HAP-1 (cell line): ENCODE measurements around the gene MYO10.

Experiments
- DNase-seq, 2 experiments: peaks; one replicate each; pipeline ENCODE4 v3.0.0-alpha.2; 2016 to 2020; ENCODE audit warnings: low spot score in 2 of 2
- H3K27me3 ChIP-seq: fragments of 250-450 bp; sonication (Bioruptor Pico); 2 replicates; pipeline ENCODE4 v1.5.1; 2020; ENCODE audit warnings: low read depth, mild to moderate bottlenecking, moderate library complexity
- H3K36me3 ChIP-seq: fragments of 250-450 bp; sonication (Bioruptor Pico); replicated peaks from 2 replicates; pipeline ENCODE4 v1.5.1; 2020; ENCODE audit warnings: mild to moderate bottlenecking
- H3K4me1 ChIP-seq: fragments of 250-450 bp; sonication (Bioruptor Pico); 2 replicates; pipeline ENCODE4 v1.5.1; 2020; ENCODE audit warnings: mild to moderate bottlenecking
- H3K4me3 ChIP-seq: fragments of 250-450 bp; sonication (Bioruptor Pico); 2 replicates; pipeline ENCODE4 v1.5.1; 2020; ENCODE audit warnings: mild to moderate bottlenecking, moderate library complexity
- H3K9me3 ChIP-seq: fragments of 250-450 bp; sonication (Bioruptor Pico); 2 replicates; pipeline ENCODE4 v1.5.1; 2020; ENCODE audit warnings: mild to moderate bottlenecking, moderate library complexity
- in situ Hi-C: fragments of 300-500 bp; cut with MboI; formaldehyde crosslinking; loops from 3 replicates; pipeline ENCODE4 v1.14.3; 2020; ENCODE audit warnings: low sequenced_read_pairs, inconsistent platforms, mixed read lengths

Gene MYO10

GRCh38 chr5:16934123-16934522, 2.0 kb downstream of the MYO10 start:
- H3K36me3 ChIP-seq, result no peaks in the 10 kb centered on the region
- in situ Hi-C loops, result loop anchor here (5.0 kb wide), 2 partner anchors 198 to 253 kb away; no protein-coding TSS in a partner anchor
- peak overlapping the region; percentile 87 for H3K4me3 ChIP-seq
- H3K4me1 ChIP-seq, result peaks cover 34% of the 10 kb centered on the region
- peak; percentile 78 to 91 for DNase-seq
- H3K27me3 ChIP-seq, result no peaks in the 10 kb centered on the region
- H3K9me3 ChIP-seq, result no peaks in the 10 kb centered on the region

GRCh38 chr5:16933337-16933736, 2.8 kb downstream of the MYO10 start:
- Histone ChIP-seq H3K27me3 (no peaks in the 10 kb centered on the region), H3K4me3 (peak overlapping the region; percentile 87), H3K4me1 (peaks cover 34% of the 10 kb centered on the region), H3K9me3 (no peaks in the 10 kb centered on the region), H3K36me3 (no peaks in the 10 kb centered on the region)
- DNase-seq, result no peak
- in situ Hi-C loops, result loop anchor here (5.0 kb wide), 2 partner anchors 199 to 254 kb away; no protein-coding TSS in a partner anchor

- in situ Hi-C loops, result loop anchor here (5.0 kb wide), 2 partner anchors 200 to 255 kb away; no protein-coding TSS in a partner anchor
- H3K4me3 ChIP-seq, result no peak overlapping the region
- peaks cover 32% of the 10 kb centered on the region for H3K4me1 ChIP-seq
- no peaks in the 10 kb centered on the region for H3K36me3 ChIP-seq
- DNase-seq, result no peak
- no peaks in the 10 kb centered on the region for H3K27me3 ChIP-seq
- no peaks in the 10 kb centered on the region for H3K9me3 ChIP-seq
These were observed 3.7 kb downstream of the MYO10 start for GRCh38 chr5:16932401-16932800.

- no peak for DNase-seq
- in situ Hi-C loops, result loop anchor here (5.0 kb wide), 2 partner anchors 201 to 256 kb away; no protein-coding TSS in a partner anchor
- no peaks in the 10 kb centered on the region for H3K27me3 ChIP-seq
- peaks cover 28% of the 10 kb centered on the region for H3K4me1 ChIP-seq
- H3K9me3 ChIP-seq, result no peaks in the 10 kb centered on the region
- no peak overlapping the region for H3K4me3 ChIP-seq
- H3K36me3 ChIP-seq, result no peaks in the 10 kb centered on the region
These were observed 4.6 kb downstream of the MYO10 start for GRCh38 chr5:16931334-16932110.

GRCh38 chr5:16930496-16930895, 5.6 kb downstream of the MYO10 start:
- Histone ChIP-seq H3K4me1 (peaks cover 28% of the 10 kb centered on the region), H3K27me3 (no peaks in the 10 kb centered on the region)
- in situ Hi-C loops, result loop anchor here (5.0 kb wide), 2 partner anchors 202 to 257 kb away; no protein-coding TSS in a partner anchor

GRCh38 chr5:16929831-16930230, 6.3 kb downstream of the MYO10 start:
- H3K9me3 ChIP-seq, result no peaks in the 10 kb centered on the region
- no peaks in the 10 kb centered on the region for H3K27me3 ChIP-seq
- no peak overlapping the region for H3K4me3 ChIP-seq
- peaks cover 3% of the 10 kb centered on the region; the same call in 1 of the 2 replicates for H3K36me3 ChIP-seq
- in situ Hi-C loops, result loop anchor here (5.0 kb wide), 2 partner anchors 202 to 257 kb away; no protein-coding TSS in a partner anchor
- H3K4me1 ChIP-seq, result peaks cover 28% of the 10 kb centered on the region
- DNase-seq, result no peak

More at GRCh38 chr5:16930496-16930895, 5.6 kb downstream of the MYO10 start:
- Histone ChIP-seq H3K36me3 (peaks cover 3% of the 10 kb centered on the region; the same call in 1 of the 2 replicates), H3K9me3 (no peaks in the 10 kb centered on the region), H3K4me3 (no peak overlapping the region)
- no peak for DNase-seq

- Histone ChIP-seq H3K9me3 (no peaks in the 10 kb centered on the region), H3K4me3 (no peak overlapping the region), H3K36me3 (peaks cover 3% of the 10 kb centered on the region; the same call in 1 of the 2 replicates), H3K4me1 (peaks cover 28% of the 10 kb centered on the region), H3K27me3 (no peaks in the 10 kb centered on the region)
- in situ Hi-C loops, result no loop called here
- no peak for DNase-seq
These were observed 6.7 kb downstream of the MYO10 start for GRCh38 chr5:16929347-16929746.

GRCh38 chr5:16927613-16928012, 8.5 kb downstream of the MYO10 start:
- in situ Hi-C loops, result no loop called here
- DNase-seq, result no peak
- Histone ChIP-seq H3K4me1 (peaks cover 16% of the 10 kb centered on the region), H3K36me3 (peaks cover 3% of the 10 kb centered on the region; the same call in 1 of the 2 replicates), H3K27me3 (no peaks in the 10 kb centered on the region), H3K9me3 (no peaks in the 10 kb centered on the region), H3K4me3 (no peak overlapping the region)

GRCh38 chr5:16926417-16926816, 9.7 kb downstream of the MYO10 start:
- H3K4me1 ChIP-seq, result peaks cover 4% of the 10 kb centered on the region

GRCh38 chr5:16924206-16924605, 11.9 kb downstream of the MYO10 start:
- Histone ChIP-seq H3K4me1 (no peaks in the 10 kb centered on the region), H3K27me3 (no peaks in the 10 kb centered on the region), H3K36me3 (peaks cover 3% of the 10 kb centered on the region; the same call in 1 of the 2 replicates), H3K4me3 (no peak overlapping the region), H3K9me3 (no peaks in the 10 kb centered on the region)
- no peak for DNase-seq
- in situ Hi-C loops, result no loop called here

More at GRCh38 chr5:16926417-16926816, 9.7 kb downstream of the MYO10 start:
- DNase-seq, result no peak
- Histone ChIP-seq H3K9me3 (no peaks in the 10 kb centered on the region), H3K27me3 (no peaks in the 10 kb centered on the region), H3K36me3 (peaks cover 3% of the 10 kb centered on the region; the same call in 1 of the 2 replicates), H3K4me3 (no peak overlapping the region)
- in situ Hi-C loops, result no loop called here

GRCh38 chr5:16922430-16922829, 13.7 kb downstream of the MYO10 start:
- H3K9me3 ChIP-seq, result no peaks in the 10 kb centered on the region
- no peak for DNase-seq
- no peaks in the 10 kb centered on the region for H3K27me3 ChIP-seq
- H3K4me1 ChIP-seq, result no peaks in the 10 kb centered on the region
- H3K4me3 ChIP-seq, result no peak overlapping the region
- in situ Hi-C loops, result no loop called here
- H3K36me3 ChIP-seq, result peaks cover 3% of the 10 kb centered on the region; the same call in 1 of the 2 replicates

GRCh38 chr5:16921211-16921610, 14.9 kb downstream of the MYO10 start:
- in situ Hi-C loops, result no loop called here

GRCh38 chr5:16920109-16920816, 15.8 kb downstream of the MYO10 start:
- Histone ChIP-seq H3K9me3 (no peaks in the 10 kb centered on the region), H3K27me3 (no peaks in the 10 kb centered on the region), H3K4me3 (no peak overlapping the region), H3K4me1 (peaks cover 4% of the 10 kb centered on the region; the same call in 1 of the 2 replicates), H3K36me3 (no peaks in the 10 kb centered on the region; the same call in 1 of the 2 replicates)
- DNase-seq, result no peak
- in situ Hi-C loops, result no loop called here

More at GRCh38 chr5:16921211-16921610, 14.9 kb downstream of the MYO10 start:
- H3K9me3 ChIP-seq, result no peaks in the 10 kb centered on the region
- peaks cover 3% of the 10 kb centered on the region for H3K36me3 ChIP-seq
- no peak for DNase-seq
- no peak overlapping the region for H3K4me3 ChIP-seq
- no peaks in the 10 kb centered on the region for H3K27me3 ChIP-seq
- H3K4me1 ChIP-seq, result peaks cover 4% of the 10 kb centered on the region; the same call in 1 of the 2 replicates
